Small intestine (tissue), 7 donors: ENCODE results near the gene G2E3. TPM values are rescaled to one million over a fixed set of nuclear protein-coding genes. Genes with fewer than 3 reads are reported as not detected.
"Not testable (repeated sequence)": the region's sequence is repeated elsewhere in the genome, so short reads cannot be mapped to it uniquely, and the experiment has no call there.

ENCODE experiments used
- DNase-seq, 2 donors: peaks; one replicate each; pipeline versions ENCODE4 v3.0.0 to v3.0.0-alpha.2; 2013
- FAIRE-seq: peaks from 2 replicates; lab custom pipeline; 2012; peaks lifted over from hg19 to GRCh38; lab: Jason Lieb, UNC
- H3K27ac ChIP-seq, 3 donors: one replicate each; pipeline ENCODE4 v1.5.1; 2013; ENCODE audit warnings: low read length in 2 of 3, mild to moderate bottlenecking in 2 of 3, control low read depth in 1 of 3, inconsistent platforms in 1 of 3, low read depth in 1 of 3, moderate library complexity in 1 of 3
- H3K27me3 ChIP-seq, 3 donors: one replicate each; pipeline ENCODE4 v1.6.1; 2013; ENCODE audit warnings: low read length in 3 of 3, inconsistent platforms in 1 of 3; ENCODE audit not compliant: control insufficient read depth in 3 of 3, insufficient read depth in 3 of 3
- H3K36me3 ChIP-seq, 3 donors: one replicate each; pipeline ENCODE4 v1.6.1; 2013; ENCODE audit warnings: low read length in 3 of 3, inconsistent platforms in 1 of 3, low read depth in 1 of 3, mild to moderate bottlenecking in 1 of 3, moderate library complexity in 1 of 3; ENCODE audit not compliant: control insufficient read depth in 3 of 3, insufficient read depth in 2 of 3
- H3K4me1 ChIP-seq, 3 donors: one replicate each; pipeline ENCODE4 v1.6.1; 2013; ENCODE audit warnings: low read length in 2 of 3, inconsistent platforms in 1 of 3, low read depth in 1 of 3, mild to moderate bottlenecking in 1 of 3, moderate library complexity in 1 of 3; ENCODE audit not compliant: control insufficient read depth in 3 of 3, insufficient read depth in 2 of 3
- H3K4me3 ChIP-seq, 3 donors: one replicate each; pipeline ENCODE4 v1.5.1; 2013; ENCODE audit warnings: low read length in 3 of 3, control low read depth in 1 of 3, inconsistent platforms in 1 of 3, low read depth in 1 of 3, mild to moderate bottlenecking in 1 of 3, moderate library complexity in 1 of 3
- H3K9me3 ChIP-seq, 2 donors: one replicate each; pipeline ENCODE4 v1.6.1; 2013; ENCODE audit warnings: low read depth in 1 of 2, low read length in 1 of 2; ENCODE audit not compliant: control insufficient read depth in 2 of 2, insufficient read depth in 1 of 2
- WGBS, 3 donors: extraction: QIAGEN DNeasy Blood & Tissue Kit; methylation state at CpG; one replicate each; pipeline ENCODE4 v1.1.7; 2013; 5-methylcytosine and 5-hydroxymethylcytosine counted together
- polyA plus RNA-seq, 4 donors: library from polyadenylated mRNA; stranded (reverse) in 3 of 4; unstranded in 1 of 4; fragments of 200-250 nt in 3 of 4; fragments of 120-200 nt in 1 of 4; gene quantifications; one replicate each; pipeline versions ENCODE4 v1.2.1 to v1.2.3, GENCODE V29; 2013
- donor health status: healthy with polysubstance abuse.
- donor health status: control.
- donor health status: control.
- donor health status: Bipolar disorder and iron deficiency.
- donor health status: healthy.

The G2E3 gene
- polyA plus RNA-seq, 4 donors, result 2.2 to 14.4 (median 3.6) TPM

DNA sequence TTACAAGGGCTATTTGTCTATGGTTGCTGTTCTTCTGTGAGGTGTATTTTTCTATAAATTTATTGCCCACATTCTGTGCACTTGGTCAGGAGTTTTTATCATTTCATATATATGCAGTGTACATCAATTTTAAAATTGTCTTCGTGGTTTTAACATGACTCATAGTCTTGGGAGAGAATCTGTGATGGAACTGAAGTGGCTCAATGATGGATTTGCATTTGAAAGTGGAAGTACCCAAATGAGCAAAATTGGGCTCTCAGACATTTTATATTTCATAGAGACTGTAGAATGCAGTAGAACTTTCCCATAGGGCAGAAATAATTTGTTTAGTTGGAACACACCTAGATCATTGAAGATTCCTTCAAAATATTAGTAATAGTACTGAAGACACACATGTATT, 61.2 kb downstream of the G2E3 start:
- H3K4me3 ChIP-seq, result no peak overlapping the region
- 52 to 72% (median 55%) methylated on average over 1 of the region's 1 CpG for WGBS, 3 donors
- no peaks in the 10 kb centered on the region for H3K36me3 ChIP-seq
- H3K27ac ChIP-seq, result no peak overlapping the region
- H3K9me3 ChIP-seq, result no peaks in the 10 kb centered on the region
- no peaks in the 10 kb centered on the region for H3K27me3 ChIP-seq
- H3K4me1 ChIP-seq, result peaks cover 0 to 6% (median 2%) of the 10 kb centered on the region in 3 donors
- FAIRE-seq (no peak), DNase-seq (no peak)

- FAIRE-seq (no peak), DNase-seq (peak in 1 of 2 donors; percentile 51)
- Histone ChIP-seq H3K36me3 (no peaks in the 10 kb centered on the region), H3K4me1 (peaks cover 0 to 8% (median 2%) of the 10 kb centered on the region in 3 donors), H3K27me3 (no peaks in the 10 kb centered on the region), H3K27ac (peak overlapping the region; percentile 74 to 99 (median 82)), H3K4me3 (peak overlapping the region; percentile 61 to 89 (median 77)), H3K9me3 (no peaks in the 10 kb centered on the region)
- 4 to 9% (median 9%) methylated on average over 17 of the region's 17 CpGs for WGBS, 3 donors
Observed at GRCh38 chr14:30621354-30621939, 62.5 kb downstream of the G2E3 start.

DNA sequence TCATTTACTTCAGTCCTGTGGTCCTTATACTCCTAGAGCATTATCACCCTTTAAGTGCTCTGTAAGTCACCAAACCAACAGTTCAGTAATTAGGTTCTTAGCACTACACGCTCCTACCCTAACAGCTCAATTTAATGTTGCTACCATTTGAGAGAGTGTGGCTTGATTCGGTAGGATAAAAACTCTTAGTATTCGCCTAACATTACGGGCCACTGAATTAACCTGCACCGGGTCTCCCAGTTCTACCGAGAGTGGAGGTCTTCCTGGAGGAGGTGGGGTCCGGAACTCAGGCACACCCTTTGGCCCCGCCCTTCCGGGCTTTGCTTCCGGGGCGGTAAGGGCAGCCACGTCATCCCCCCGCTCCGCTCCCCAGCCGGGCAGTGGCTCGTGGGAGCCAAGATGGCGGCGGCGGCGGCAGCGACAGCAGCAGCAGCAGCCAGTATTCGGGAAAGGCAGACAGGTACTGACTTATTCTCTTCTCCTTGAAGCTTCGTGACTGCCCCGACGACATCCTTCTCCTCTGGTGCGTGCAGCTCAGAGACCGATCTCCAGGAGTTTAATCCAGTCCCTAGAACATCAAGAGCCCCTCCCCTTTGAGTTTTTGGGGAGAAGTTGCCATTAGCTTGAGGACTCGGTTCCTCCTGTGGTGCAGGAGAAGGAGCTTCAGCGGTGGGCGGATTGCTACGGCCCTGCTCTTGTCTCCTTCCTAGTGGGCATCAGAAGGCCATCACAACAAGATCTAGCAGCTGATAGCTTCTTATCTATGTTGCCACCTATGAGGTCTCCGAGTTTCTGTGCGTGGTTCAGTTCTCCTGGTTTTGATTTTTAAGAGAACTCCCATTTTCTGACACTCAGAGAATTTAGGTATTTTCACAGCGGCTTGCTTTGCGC, 63.2 kb downstream of the G2E3 start, which contains the start of gene SCFD1:
SCFD1 (plus strand) TSS at position 380 of the 891 bp plus-strand sequence; CDS start at position 400, 20 bp downstream.
- FAIRE-seq (no peak), DNase-seq (peak; percentile 95 to 98)
- no peaks in the 10 kb centered on the region for H3K27me3 ChIP-seq
- no peaks in the 10 kb centered on the region for H3K9me3 ChIP-seq
- peak within 1 kb of the TSS; percentile 61 to 89 (median 77) for H3K4me3 ChIP-seq
- peaks cover 0 to 8% (median 2%) of the 10 kb centered on the region in 3 donors for H3K4me1 ChIP-seq
- peak within 1 kb of the TSS; percentile 74 to 99 (median 82) for H3K27ac ChIP-seq
- 0 to 1% (median 1%) methylated on average over 35 of the region's 35 CpGs for WGBS, 3 donors
- H3K36me3 ChIP-seq, result peaks cover 0 to under 1% (median 0%) of the 10 kb centered on the region in 3 donors

DNA sequence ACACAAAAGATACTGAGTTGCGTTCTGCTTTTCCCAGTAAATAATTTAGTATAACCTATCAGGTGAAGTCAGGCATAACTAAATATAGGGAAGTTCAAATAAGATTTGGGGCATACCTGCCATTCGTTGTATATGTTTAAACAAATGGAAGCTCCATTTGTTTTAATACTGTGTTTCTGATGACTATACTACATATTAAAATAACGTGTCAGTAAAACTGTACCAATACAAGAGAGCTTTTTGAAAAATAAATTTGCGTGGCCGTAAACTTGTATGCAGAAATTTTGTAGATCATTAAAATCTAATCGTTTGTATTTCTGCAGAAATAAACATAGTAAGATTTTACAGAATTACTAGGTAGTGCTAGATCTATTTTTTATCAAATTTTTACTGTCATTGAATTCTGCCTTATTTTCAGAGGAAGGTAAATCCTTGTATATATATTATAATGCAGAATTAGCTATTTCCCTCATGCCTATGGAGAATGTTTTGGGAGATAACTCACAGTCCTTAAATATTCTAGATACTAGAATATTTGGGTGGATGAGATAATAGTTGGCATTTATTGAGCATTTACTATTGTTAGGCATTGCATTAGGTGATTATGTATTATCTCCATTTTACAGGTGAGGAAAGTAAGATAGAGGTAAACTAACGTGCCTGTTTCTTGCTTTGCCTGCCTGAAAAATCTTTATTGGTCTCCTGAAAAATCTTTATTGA, 64.6 kb downstream of the G2E3 start:
- H3K4me1 ChIP-seq, result peaks cover 0 to 8% (median 2%) of the 10 kb centered on the region in 3 donors
- DNase-seq, result no peak
- H3K27ac ChIP-seq, result no peak overlapping the region
- 66 to 76% (median 73%) methylated on average over 7 of the region's 7 CpGs for WGBS, 3 donors
- no peaks in the 10 kb centered on the region for H3K9me3 ChIP-seq
- FAIRE-seq, result no peak
- peak overlapping the region in 1 of 3 donors; percentile 77 for H3K4me3 ChIP-seq
- peaks cover 0 to 4% (median 0%) of the 10 kb centered on the region in 3 donors for H3K36me3 ChIP-seq
- H3K27me3 ChIP-seq, result no peaks in the 10 kb centered on the region

DNA sequence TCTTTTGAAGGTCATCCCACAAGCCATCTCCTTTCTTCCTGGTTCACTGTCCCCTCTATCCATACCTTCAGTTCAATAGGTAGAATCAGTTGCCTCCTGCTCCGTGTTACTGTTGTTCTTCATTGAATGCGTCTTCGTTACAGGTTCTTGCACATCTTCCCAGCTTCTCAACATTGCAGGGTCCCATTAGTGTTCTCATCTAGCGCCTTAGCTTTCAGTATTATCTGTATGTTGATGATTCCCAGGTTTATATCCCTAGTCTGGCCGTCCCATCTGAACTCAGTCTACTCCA, 65.1 kb downstream of the G2E3 start:
- DNase-seq (no peak), FAIRE-seq (no peak)
- no peak overlapping the region for H3K27ac ChIP-seq
- WGBS, 3 donors, result 93 to 98% (median 95%) methylated on average over 5 of the region's 5 CpGs
- H3K36me3 ChIP-seq, result peaks cover 0 to 4% (median 0%) of the 10 kb centered on the region in 3 donors
- H3K4me1 ChIP-seq, result peaks cover 0 to 8% (median 2%) of the 10 kb centered on the region in 3 donors
- H3K4me3 ChIP-seq, result no peak overlapping the region
- no peaks in the 10 kb centered on the region for H3K9me3 ChIP-seq
- H3K27me3 ChIP-seq, result no peaks in the 10 kb centered on the region

DNA sequence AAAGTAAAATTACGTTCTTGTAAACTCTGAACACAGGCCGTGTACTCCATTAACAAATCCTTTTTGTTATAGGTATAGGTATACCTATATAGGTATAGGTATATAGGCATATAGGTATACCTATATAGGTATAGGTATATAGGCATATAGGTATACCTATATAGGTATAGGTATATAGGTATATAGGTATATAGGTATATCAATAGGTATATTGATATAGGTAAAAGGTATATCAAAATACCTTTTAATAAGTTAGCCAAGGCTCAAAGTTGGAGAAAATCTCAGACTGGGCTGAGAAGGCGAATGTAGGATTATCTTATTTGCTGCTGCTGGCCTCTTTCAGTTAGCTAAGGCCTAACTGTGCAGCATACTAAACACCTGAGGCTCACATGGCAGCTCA, 66.6 kb downstream of the G2E3 start:
- Histone ChIP-seq H3K4me1 (peaks cover 0 to 8% (median 2%) of the 10 kb centered on the region in 3 donors), H3K36me3 (peaks cover 0 to 7% (median 0%) of the 10 kb centered on the region in 3 donors), H3K27ac (no peak overlapping the region), H3K9me3 (no peaks in the 10 kb centered on the region), H3K4me3 (no peak overlapping the region), H3K27me3 (no peaks in the 10 kb centered on the region)
- FAIRE-seq (no peak), DNase-seq (no peak)
- 86 to 88% (median 88%) methylated on average over 3 of the region's 3 CpGs for WGBS, 3 donors

- WGBS, 3 donors, result 92 to 97% (median 96%) methylated on average over 8 of the region's 8 CpGs
- H3K9me3 ChIP-seq, H3K4me3 ChIP-seq, DNase-seq, H3K4me1 ChIP-seq, FAIRE-seq, H3K27ac ChIP-seq, H3K27me3 ChIP-seq: not testable (repeated sequence)
- H3K36me3 ChIP-seq, result peaks cover 2 to 16% (median 2%) of the 10 kb centered on the region in 3 donors
Observed at GRCh38 chr14:30629432-30629831, 70.5 kb downstream of the G2E3 start.

GRCh38 chr14:30630248-30630647, 71.3 kb downstream of the G2E3 start:
- DNase-seq, result no peak
- no peaks in the 10 kb centered on the region for H3K9me3 ChIP-seq
- no peaks in the 10 kb centered on the region for H3K27me3 ChIP-seq
- H3K27ac ChIP-seq, result no peak overlapping the region
- peaks cover 0 to 3% (median 0%) of the 10 kb centered on the region in 3 donors for H3K4me1 ChIP-seq
- FAIRE-seq, result no peak
- peaks cover 2 to 16% (median 2%) of the 10 kb centered on the region in 3 donors for H3K36me3 ChIP-seq
- H3K4me3 ChIP-seq, result no peak overlapping the region
